UCSD-AML1 (cell line): ENCODE measurements around the gene LCN1.
"Not testable (repeated sequence)": the region's sequence is repeated elsewhere in the genome, so short reads cannot be mapped to it uniquely, and the experiment has no call there.

Experiments
- DNase-seq: peaks from one replicate; lab custom pipeline; 2025; ENCODE audit not compliant: unreplicated experiment; lab: John Stamatoyannopoulos, UW

Gene LCN1

DNA sequence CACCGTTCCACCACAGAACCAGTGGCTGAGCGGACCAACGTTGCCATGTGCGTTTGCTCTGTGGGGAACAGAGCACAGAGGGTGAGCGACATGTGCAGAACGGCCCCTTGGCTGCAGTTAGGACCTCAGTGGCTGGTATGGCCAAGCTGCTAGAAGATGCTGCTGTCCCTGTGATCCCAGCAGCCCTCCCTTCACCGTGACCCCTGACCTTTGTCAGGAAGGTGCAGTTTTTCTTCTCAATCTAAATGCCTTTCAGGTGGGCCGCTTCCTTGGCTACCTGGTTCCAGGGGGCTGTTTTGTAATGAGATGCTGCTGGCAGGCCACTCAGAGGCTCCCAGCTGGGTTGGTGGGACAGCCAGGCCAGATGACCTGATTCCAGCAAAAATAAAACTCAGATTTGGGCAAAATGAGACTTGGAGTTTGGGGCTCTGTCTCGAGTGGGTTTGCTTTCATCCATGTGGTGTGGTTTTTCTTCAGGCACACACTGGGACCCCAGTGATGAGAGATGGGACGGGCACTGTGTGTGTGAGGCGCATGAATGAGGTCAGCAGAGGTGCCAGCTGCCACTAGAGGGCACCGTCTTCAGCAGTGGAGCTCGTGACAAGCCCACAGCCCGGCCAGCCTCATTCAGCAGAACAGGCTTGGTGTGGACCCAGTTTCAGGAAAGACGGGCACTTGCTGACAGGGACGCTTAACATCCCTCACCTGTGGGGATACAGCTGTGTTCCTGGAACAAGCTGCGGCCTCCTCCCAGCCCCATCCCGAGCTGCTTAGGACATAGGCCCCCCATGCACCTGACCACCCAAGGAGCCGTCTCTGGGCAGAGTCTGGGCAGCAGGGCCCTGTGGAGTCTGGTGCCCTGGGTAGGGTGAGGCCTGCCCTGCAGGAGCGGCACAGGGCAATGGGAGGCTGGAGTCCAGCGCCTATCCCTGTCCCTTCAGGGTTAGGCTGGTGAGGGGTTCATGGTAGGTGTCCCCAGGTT, 16.7 kb upstream of the LCN1 start:
- DNase-seq = peak; percentile 48

DNA sequence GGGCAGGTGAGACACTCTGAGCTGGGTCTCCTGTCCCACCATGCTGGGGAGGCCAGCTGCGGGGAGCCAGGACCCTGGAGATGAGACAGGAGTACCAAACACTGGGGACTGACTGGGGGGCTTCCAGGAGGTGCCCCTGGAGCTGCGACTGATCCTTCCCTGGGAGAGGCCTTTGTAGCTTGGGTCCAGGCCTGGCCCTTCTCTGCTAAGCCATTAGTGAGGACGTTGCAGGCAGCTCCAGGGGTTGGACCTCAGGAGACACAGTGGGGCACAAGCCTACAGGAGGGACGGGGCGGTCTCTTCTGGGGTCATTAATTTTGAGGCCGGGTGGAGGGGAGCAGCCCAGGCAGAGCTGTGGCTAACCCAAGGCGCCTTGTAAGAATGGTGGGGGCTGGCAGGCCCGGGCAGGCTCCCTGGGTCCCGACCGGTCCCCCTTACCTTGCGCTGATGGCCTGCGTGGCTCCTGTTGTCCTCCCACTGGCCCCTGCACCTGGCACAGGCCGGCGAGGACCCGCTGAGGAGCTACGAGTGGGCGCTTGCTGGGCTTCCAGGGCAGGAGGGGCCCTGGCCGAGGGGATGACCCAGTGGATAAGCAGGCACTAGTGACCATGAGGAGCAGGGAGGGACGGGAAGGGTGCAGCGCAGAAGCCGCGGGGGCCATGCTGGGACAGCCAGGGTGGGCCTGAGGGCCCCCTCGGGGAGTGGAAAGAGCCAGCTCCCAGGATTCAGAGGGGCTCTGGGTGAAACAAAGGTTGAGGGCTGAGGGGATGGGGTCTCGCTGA, 15.6 kb upstream of the LCN1 start:
- no peak for DNase-seq

DNA sequence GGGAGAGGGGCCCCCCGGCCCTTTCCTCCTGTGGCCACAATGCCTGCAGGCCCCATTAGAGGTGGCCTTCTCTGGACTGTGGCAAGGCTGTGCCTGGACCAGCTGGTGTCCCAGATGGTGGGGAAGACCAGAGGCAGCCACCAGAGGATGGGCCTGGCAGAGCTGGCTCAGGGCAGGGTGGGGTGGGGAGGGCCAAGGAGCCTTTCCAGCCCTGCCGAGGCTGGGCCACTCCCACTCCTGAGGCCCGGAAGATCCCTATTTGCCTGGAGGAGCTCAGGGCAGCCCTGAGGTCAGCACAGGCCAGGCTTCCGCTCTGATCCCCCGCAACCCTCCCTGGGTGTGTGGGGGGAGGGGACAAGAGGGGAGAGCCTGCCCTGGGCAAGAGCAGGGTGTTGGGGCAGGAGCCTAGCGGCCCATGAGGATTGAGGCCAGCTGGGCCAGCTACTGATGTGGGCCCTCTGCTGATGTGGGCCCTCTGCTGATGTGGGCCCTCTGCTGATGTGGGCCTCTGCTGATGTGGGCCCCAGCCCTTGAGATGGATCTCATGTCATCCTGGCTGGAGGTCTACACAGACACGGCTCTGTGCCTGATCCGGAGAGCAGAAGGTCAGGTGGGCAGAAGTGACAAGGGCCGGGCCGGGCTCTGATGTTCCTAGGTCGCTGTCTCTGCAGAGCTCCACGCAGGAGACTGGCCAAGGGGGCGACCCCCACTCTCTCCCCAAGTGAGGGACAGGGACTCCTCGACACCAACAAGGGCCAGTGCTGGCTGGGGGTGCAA, 14.7 kb upstream of the LCN1 start:
- peak; percentile 75 for DNase-seq

DNA sequence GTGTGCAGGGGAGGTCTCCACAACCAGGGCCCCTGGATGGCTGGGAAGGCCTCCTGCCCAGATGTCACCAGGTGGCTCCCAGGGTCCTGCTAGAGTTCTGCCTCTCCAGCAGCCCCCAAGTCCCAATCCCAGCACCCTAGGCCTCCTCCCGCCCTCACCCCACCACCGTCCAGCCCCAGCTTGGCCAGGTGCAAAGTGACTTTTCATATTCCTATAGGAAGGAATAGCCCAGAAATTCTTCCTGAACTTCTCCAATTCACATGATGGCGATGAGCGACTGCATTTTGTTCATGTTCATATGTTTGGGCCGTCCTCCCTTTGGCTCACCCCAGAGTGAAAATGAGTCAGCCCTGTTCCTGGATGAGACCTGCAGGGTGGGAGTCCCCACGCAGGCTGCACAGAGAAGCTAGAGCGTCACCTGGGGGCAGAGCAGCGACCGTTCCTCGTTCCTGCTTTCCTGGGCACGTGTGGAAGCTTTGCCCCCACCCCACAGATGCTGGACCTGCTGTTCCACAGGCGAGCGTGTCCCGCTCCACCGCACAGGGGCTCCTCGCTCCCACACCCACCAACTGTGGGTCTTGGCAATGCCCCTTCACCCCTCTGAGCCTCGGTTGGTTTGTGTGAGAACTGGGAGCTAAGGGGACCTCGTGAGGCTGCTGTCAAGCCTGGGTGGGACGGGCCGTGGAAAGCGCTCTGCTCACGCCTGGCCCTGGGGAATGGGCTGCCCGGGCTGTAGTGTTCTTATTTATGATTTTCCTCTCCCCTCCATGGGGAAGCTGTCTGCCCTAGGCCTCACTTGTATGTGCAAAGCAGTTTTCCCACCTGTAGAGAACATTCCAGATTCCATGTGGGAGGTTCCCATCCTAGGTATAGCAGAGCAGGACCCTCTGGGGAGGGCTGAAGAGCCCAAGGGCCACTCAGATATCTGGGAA, 13.9 kb upstream of the LCN1 start:
- no peak for DNase-seq

GRCh38 chr9:135508211-135508820, 12.9 kb upstream of the LCN1 start:
- no peak for DNase-seq

DNA sequence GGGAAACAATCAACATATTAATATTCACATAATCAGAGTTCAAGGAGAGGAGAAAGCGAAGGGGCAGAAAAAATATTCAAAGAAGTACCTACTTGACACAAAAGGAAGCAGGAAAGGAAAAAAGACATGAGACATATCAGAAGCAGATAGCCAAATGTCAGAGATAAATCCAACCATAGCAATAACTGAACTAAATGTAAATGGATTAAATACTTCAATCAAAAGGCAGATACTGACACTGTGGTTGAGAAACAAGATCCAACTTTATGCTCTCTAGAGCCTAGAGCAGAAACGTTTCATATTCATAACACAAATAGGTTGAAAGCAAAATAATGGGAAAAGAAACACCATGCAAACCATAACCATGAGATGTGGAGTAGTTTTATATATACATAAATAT, 11.8 kb upstream of the LCN1 start:
- DNase-seq = no peak

DNA sequence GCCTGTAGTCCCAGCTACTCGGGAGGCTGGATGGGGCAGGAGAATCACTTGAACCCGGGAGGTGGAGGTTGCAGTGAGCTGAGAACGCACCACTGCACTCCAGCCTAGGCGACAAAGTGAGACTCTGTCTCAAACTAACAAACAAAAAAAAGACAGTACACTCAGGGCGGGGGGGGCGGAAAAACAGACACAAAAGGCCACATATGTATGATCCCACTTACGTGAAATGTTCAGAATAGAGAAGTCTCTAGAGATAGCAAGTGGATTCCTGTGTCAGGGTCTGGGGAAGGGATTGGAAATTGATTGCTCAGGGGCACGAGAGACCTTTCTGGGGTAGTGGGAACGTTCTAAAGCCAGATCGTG, 9.0 kb upstream of the LCN1 start:
- DNase-seq = no peak

DNA sequence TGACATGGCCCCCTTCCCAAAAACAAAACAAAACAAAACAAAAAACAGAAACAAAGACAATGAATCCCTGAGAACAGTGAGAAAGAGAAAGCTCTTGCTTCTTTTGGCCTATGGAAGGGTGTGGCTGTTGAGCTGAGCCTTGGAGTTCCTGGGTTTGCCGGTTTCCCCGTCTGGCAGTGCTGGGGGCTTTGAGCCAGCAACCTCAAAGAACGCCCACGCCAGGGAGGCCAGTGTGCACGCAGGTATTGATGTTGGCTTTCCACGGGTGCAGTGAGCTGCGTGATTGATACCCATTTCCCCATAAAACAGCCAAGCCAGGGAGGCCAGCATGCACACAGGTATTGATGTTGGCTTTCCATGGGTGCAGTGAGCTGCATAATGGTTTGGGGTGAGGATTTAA, 8.3 kb upstream of the LCN1 start:
- no peak for DNase-seq

GRCh38 chr9:135513351-135513846, 7.8 kb upstream of the LCN1 start:
- DNase-seq = no peak

- not testable (repeated sequence) for DNase-seq
These were observed 7.3 kb upstream of the LCN1 start for GRCh38 chr9:135513906-135514305.

DNA sequence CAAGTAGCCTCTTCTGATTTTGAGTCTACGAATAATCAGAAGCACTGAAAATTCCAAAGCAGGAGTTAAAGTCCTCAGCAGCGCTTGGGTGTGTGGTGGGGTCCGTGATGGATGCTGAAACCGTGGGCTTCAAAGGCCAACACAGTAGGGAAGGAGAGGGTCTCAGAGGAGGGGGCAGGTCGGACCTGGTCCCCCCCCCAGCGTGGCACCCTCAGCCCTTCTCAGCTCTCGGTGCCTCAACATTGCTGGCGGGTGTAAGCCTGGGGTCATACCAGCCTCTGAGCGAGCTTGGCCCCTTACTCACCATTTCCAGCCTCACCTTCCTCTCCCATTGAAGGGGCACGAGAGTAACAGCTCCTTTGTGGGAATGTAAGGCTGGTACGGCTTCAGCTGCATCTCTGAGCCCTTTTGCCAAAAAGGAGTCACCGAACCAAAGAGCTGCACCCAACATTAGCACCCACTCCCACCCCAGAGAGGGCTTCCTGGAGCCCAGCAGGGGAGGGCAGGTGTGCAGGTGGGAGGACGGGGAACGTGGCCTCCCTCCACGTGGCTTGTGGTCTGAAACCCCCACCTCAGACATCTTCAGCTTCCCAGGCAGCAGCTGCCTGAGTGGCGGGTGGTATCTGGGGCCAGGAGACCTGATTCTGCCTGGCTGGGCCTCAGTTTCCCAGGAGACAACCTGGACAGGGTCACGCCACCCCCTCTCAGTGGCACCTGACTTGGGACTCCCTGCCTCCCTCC, 6.7 kb upstream of the LCN1 start:
- DNase-seq = no peak

DNA sequence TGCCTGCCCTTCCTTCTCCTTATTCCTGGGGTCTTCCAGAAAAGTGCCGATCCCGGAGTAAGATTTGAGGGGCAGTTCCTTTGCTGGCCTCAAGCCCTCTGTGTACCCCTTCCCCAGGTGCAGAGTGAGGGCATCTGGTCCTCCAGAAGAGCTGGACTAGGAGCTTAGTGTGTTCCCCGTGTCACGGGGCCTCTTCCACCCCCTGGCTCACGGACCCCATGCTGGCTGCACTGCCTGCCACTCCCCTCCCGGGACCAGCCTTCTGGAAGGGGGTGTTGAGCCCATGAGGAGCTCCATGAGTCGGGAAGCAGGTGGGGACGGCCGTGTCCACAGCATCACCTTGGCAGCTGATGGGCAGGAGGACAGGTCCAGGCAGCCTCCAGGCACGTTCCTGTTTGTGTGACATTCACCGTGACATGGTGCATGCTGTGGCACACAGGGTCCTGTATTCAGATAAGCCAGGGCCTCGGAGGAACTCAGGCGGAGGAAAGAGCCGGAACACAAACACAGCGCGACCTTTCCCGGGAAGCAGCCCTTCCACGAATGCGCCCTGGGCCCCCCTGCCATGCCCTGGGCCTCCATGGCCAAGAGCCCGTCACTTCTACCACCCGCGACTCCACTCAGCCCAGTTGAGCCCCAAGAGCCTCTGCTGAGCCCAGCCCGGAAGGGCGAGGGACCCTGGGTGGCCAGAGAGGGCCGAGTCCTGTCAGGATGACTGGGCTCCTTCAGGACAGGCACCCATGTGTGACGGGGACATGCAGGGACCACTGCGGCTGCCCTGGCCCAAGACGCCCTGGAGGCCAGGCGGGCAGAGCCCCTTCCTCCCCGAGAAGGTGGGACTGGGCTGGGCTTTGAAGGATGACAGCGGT, 5.9 kb upstream of the LCN1 start:
- DNase-seq = no peak

- DNase-seq = no peak
These were observed 4.9 kb upstream of the LCN1 start for GRCh38 chr9:135516132-135516860.

GRCh38 chr9:135517407-135517822, 3.8 kb upstream of the LCN1 start:
- no peak for DNase-seq

- no peak for DNase-seq
These were observed 1.9 kb upstream of the LCN1 start for GRCh38 chr9:135519179-135519971.

DNA sequence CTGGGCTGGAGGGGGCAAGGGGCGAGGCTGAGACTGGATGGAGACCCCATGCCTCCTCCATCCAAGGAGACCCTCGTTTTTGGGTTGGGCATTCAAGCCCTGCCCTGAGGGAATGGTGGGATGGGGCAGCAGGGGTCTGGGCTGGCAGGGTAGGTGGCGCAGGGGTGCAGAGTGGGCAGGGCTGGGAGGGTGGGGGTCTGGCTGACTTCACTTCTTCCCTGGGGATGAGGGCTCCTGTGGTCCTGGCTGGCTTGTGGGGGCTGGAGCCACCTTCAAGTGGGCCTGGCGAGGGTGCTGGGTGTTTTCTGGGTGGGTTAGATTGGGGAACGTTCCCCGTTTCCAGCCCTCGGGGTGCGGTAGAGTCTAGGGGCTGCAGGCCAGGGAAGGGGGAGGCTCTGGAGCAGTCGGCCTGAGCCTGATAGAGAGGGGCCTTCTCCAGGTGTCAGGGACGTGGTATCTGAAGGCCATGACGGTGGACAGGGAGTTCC, 412 bp downstream of the LCN1 start:
- DNase-seq = no peak
